GM06990 (cell line): Measurements from ENCODE around the gene UBAP1L.

Experiments used
- DNase-seq: peaks from one replicate; pipeline ENCODE4 v3.0.0-alpha.2; 2011; ENCODE audit not compliant: insufficient read length; ENCODE audit errors: extremely low read depth
- H3K27me3 ChIP-seq: replicated peaks from 2 replicates; pipeline ENCODE4 v1.6.0; 2011; ENCODE audit warnings: low read length; ENCODE audit not compliant: control insufficient read depth, insufficient read depth
- H3K36me3 ChIP-seq: 2 replicates; pipeline ENCODE4 v1.5.1; 2011; ENCODE audit warnings: low read length; ENCODE audit not compliant: control insufficient read depth, insufficient read depth
- H3K4me3 ChIP-seq: replicated peaks from 2 replicates; pipeline ENCODE4 v1.5.1; 2011; ENCODE audit warnings: low read depth, mild to moderate bottlenecking, control low read depth, low read length
- TF ChIP-seq, protein P1 (sequence below): IDR thresholded peaks from 2 replicates; pipeline ENCODE4 v1.5.1; 2011; ENCODE audit warnings: low read length, control low read depth, mild to moderate bottlenecking, inconsistent platforms; ENCODE audit not compliant: insufficient read depth, poor library complexity, severe bottlenecking

UBAP1L gene

DNA sequence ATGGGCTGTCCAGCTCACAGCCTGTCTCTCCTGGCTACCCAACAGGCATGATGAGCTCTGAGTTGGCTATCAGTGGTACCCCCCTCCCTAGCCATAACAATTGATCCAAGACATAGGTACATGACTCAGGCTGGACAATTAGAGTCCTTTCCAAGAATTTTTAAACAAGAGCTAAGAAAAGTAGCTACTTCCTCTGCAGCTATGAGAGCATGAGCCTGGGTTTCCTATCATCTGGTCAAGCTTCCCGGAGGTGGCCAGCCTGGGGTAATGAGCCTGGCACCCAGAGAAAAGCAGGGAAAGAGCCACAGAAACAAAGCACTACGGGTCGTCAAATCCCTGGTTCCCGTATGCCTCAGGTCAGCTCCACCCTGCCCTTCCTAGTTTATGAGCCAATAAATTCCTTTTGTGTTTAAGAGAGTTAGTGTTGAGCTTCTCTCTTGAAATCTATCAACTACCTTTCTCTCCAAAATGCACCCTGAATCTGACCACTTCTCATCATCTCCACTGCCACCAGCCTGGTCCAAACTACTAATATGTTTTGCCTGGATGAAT is 72.1 kb downstream of the UBAP1L start:
- DNase-seq = no peak
- no peaks in the 10 kb centered on the region for H3K36me3 ChIP-seq
- no peak overlapping the region for H3K4me3 ChIP-seq
- TF ChIP-seq, protein P1, sequence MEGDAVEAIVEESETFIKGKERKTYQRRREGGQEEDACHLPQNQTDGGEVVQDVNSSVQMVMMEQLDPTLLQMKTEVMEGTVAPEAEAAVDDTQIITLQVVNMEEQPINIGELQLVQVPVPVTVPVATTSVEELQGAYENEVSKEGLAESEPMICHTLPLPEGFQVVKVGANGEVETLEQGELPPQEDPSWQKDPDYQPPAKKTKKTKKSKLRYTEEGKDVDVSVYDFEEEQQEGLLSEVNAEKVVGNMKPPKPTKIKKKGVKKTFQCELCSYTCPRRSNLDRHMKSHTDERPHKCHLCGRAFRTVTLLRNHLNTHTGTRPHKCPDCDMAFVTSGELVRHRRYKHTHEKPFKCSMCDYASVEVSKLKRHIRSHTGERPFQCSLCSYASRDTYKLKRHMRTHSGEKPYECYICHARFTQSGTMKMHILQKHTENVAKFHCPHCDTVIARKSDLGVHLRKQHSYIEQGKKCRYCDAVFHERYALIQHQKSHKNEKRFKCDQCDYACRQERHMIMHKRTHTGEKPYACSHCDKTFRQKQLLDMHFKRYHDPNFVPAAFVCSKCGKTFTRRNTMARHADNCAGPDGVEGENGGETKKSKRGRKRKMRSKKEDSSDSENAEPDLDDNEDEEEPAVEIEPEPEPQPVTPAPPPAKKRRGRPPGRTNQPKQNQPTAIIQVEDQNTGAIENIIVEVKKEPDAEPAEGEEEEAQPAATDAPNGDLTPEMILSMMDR = no peak
- H3K27me3 ChIP-seq = no peaks in the 10 kb centered on the region
